BLaER1 (cell line): ENCODE data around the gene HSBP1.

ENCODE experiments used
- H3K27ac ChIP-seq: shearing (Covaris generic); formaldehyde crosslinking; 2 replicates; pipeline ENCODE4 v1.8.1; 2022
- H3K27me3 ChIP-seq: shearing (Covaris generic); formaldehyde crosslinking; 2 replicates; pipeline ENCODE4 v1.8.1; 2022
- H3K36me3 ChIP-seq: shearing (Covaris generic); formaldehyde crosslinking; 2 replicates; pipeline ENCODE4 v1.8.1; 2022
- H3K4me1 ChIP-seq: shearing (Covaris generic); formaldehyde crosslinking; 2 replicates; pipeline ENCODE4 v1.8.1; 2022
- H3K4me2 ChIP-seq: shearing (Covaris generic); formaldehyde crosslinking; 2 replicates; pipeline ENCODE4 v1.8.1; 2022
- H3K4me3 ChIP-seq: shearing (Covaris generic); formaldehyde crosslinking; 2 replicates; pipeline ENCODE4 v1.8.1; 2022
- H3K9ac ChIP-seq: shearing (Covaris generic); formaldehyde crosslinking; 2 replicates; pipeline ENCODE4 v1.8.1; 2022
- H3K9me3 ChIP-seq: shearing (Covaris generic); formaldehyde crosslinking; 2 replicates; pipeline ENCODE4 v1.8.1; 2022
- H4K20me1 ChIP-seq: shearing (Covaris generic); formaldehyde crosslinking; 2 replicates; pipeline ENCODE4 v1.8.1; 2022
- Cebpa-rat ChIP-seq: shearing (Covaris generic); IDR thresholded peaks from 2 replicates; pipeline ENCODE4 v1.8.1; 2022

The HSBP1 gene

GRCh38 chr16:83802554-83803205 is 5.1 kb upstream of the HSBP1 start:
- peaks cover 19% of the 10 kb centered on the region for H3K4me1 ChIP-seq
- no peaks in the 10 kb centered on the region for H3K9me3 ChIP-seq
- H3K27me3 ChIP-seq: no peaks in the 10 kb centered on the region
- no peak overlapping the region for H3K27ac ChIP-seq
- no peaks in the 10 kb centered on the region for H3K36me3 ChIP-seq
- H3K4me2 ChIP-seq: no peak overlapping the region
- H4K20me1 ChIP-seq: no peaks in the 10 kb centered on the region
- no peak for TF ChIP-seq Cebpa-rat
- no peak overlapping the region for H3K4me3 ChIP-seq
- no peak overlapping the region for H3K9ac ChIP-seq

- no peak overlapping the region for H3K4me2 ChIP-seq
- H3K27ac ChIP-seq: no peak overlapping the region
- TF ChIP-seq Cebpa-rat: no peak
- H3K27me3 ChIP-seq: no peaks in the 10 kb centered on the region
- H3K4me3 ChIP-seq: no peak overlapping the region
- no peaks in the 10 kb centered on the region for H3K36me3 ChIP-seq
- H4K20me1 ChIP-seq: peaks cover 5% of the 10 kb centered on the region
- H3K9ac ChIP-seq: no peak overlapping the region
- no peaks in the 10 kb centered on the region for H3K9me3 ChIP-seq
- peaks cover 22% of the 10 kb centered on the region for H3K4me1 ChIP-seq
Observed at GRCh38 chr16:83803811-83804210, 4.0 kb upstream of the HSBP1 start.

- Histone ChIP-seq H3K9ac (no peak overlapping the region), H3K27ac (no peak overlapping the region), H3K4me2 (no peak overlapping the region), H3K4me3 (no peak overlapping the region), H3K27me3 (no peaks in the 10 kb centered on the region), H3K4me1 (peaks cover 27% of the 10 kb centered on the region), H3K36me3 (no peaks in the 10 kb centered on the region), H4K20me1 (peaks cover 10% of the 10 kb centered on the region), H3K9me3 (no peaks in the 10 kb centered on the region)
- no peak for TF ChIP-seq Cebpa-rat
Observed at GRCh38 chr16:83804366-83804765, 3.4 kb upstream of the HSBP1 start.

- Histone ChIP-seq H3K9ac (no peak overlapping the region), H3K4me2 (peak overlapping the region; percentile 39), H4K20me1 (peaks cover 25% of the 10 kb centered on the region), H3K4me1 (peaks cover 43% of the 10 kb centered on the region), H3K27me3 (no peaks in the 10 kb centered on the region), H3K9me3 (no peaks in the 10 kb centered on the region), H3K4me3 (no peak overlapping the region), H3K36me3 (peaks cover 16% of the 10 kb centered on the region), H3K27ac (no peak overlapping the region)
- TF ChIP-seq Cebpa-rat: no peak
Observed at GRCh38 chr16:83806036-83806435, 1.7 kb upstream of the HSBP1 start.

GRCh38 chr16:83806731-83807130 is 1.0 kb upstream of the HSBP1 start:
- no peaks in the 10 kb centered on the region for H3K27me3 ChIP-seq
- H3K9ac ChIP-seq: no peak overlapping the region
- no peak overlapping the region for H3K27ac ChIP-seq
- peaks cover 30% of the 10 kb centered on the region for H4K20me1 ChIP-seq
- peaks cover 43% of the 10 kb centered on the region for H3K4me1 ChIP-seq
- no peak for TF ChIP-seq Cebpa-rat
- peaks cover 22% of the 10 kb centered on the region for H3K36me3 ChIP-seq
- peak overlapping the region; percentile 98; the same call in 1 of the 2 replicates for H3K4me2 ChIP-seq
- no peaks in the 10 kb centered on the region for H3K9me3 ChIP-seq
- no peak overlapping the region for H3K4me3 ChIP-seq

- Histone ChIP-seq H3K4me1 (peaks cover 43% of the 10 kb centered on the region), H3K9ac (no peak overlapping the region), H4K20me1 (peaks cover 36% of the 10 kb centered on the region), H3K27me3 (no peaks in the 10 kb centered on the region), H3K4me2 (peak overlapping the region; percentile 98), H3K4me3 (peak overlapping the region; percentile 100), H3K9me3 (no peaks in the 10 kb centered on the region), H3K36me3 (peaks cover 28% of the 10 kb centered on the region), H3K27ac (0 out of 2 replicates have a peak overlapping the region, but pooled peaks have one; percentile 22)
- no peak for TF ChIP-seq Cebpa-rat
Observed at GRCh38 chr16:83807327-83807709, 460 bp upstream of the HSBP1 start.

- no peaks in the 10 kb centered on the region for H3K9me3 ChIP-seq
Observed at GRCh38 chr16:83808573-83809014, 816 bp downstream of the HSBP1 start.

GRCh38 chr16:83809092-83809491 is 1.3 kb downstream of the HSBP1 start:
- Histone ChIP-seq H3K4me3 (peak overlapping the region; percentile 100), H3K27ac (peak overlapping the region; percentile 96), H3K4me2 (peak overlapping the region; percentile 98), H3K27me3 (no peaks in the 10 kb centered on the region), H3K9ac (peak overlapping the region; percentile 97), H3K36me3 (peaks cover 40% of the 10 kb centered on the region), H3K4me1 (peaks cover 52% of the 10 kb centered on the region), H3K9me3 (no peaks in the 10 kb centered on the region), H4K20me1 (peaks cover 48% of the 10 kb centered on the region)
- no peak for TF ChIP-seq Cebpa-rat

More at GRCh38 chr16:83808573-83809014, 816 bp downstream of the HSBP1 start:
- H3K4me3 ChIP-seq: peak overlapping the region; percentile 100
- peak overlapping the region; percentile 97 for H3K9ac ChIP-seq
- TF ChIP-seq Cebpa-rat: no peak
- peaks cover 52% of the 10 kb centered on the region for H3K4me1 ChIP-seq
- H3K36me3 ChIP-seq: peaks cover 40% of the 10 kb centered on the region
- H3K4me2 ChIP-seq: peak overlapping the region; percentile 98
- H3K27ac ChIP-seq: peak overlapping the region; percentile 96
- H3K27me3 ChIP-seq: no peaks in the 10 kb centered on the region
- H4K20me1 ChIP-seq: peaks cover 48% of the 10 kb centered on the region

GRCh38 chr16:83810901-83811300 is 3.1 kb downstream of the HSBP1 start:
- H3K9ac ChIP-seq: no peak overlapping the region
- TF ChIP-seq Cebpa-rat: no peak
- H3K4me2 ChIP-seq: peak overlapping the region; percentile 98; the same call in 1 of the 2 replicates
- H3K9me3 ChIP-seq: no peaks in the 10 kb centered on the region
- peaks cover 48% of the 10 kb centered on the region for H4K20me1 ChIP-seq
- no peak overlapping the region for H3K27ac ChIP-seq
- H3K4me3 ChIP-seq: no peak overlapping the region
- peaks cover 48% of the 10 kb centered on the region for H3K4me1 ChIP-seq
- H3K27me3 ChIP-seq: no peaks in the 10 kb centered on the region
- H3K36me3 ChIP-seq: peaks cover 44% of the 10 kb centered on the region

GRCh38 chr16:83813823-83814658 is 6.3 kb downstream of the HSBP1 start:
- no peak overlapping the region for H3K4me3 ChIP-seq
- H3K36me3 ChIP-seq: peaks cover 44% of the 10 kb centered on the region
- H3K4me1 ChIP-seq: peaks cover 28% of the 10 kb centered on the region
- no peak overlapping the region for H3K9ac ChIP-seq
- no peaks in the 10 kb centered on the region for H3K9me3 ChIP-seq
- H3K4me2 ChIP-seq: no peak overlapping the region
- no peak for TF ChIP-seq Cebpa-rat
- peaks cover 40% of the 10 kb centered on the region for H4K20me1 ChIP-seq
- H3K27ac ChIP-seq: no peak overlapping the region
- no peaks in the 10 kb centered on the region for H3K27me3 ChIP-seq
